PFSK-1 (cell line): ENCODE results near the gene MET.

ENCODE experiments used
- FOXP2 ChIP-seq: optimal IDR thresholded peaks from 2 replicates; pipeline ENCODE3; 2011; ENCODE audit warnings: borderline replicate concordance, control low read depth, inconsistent platforms; ENCODE audit not compliant: insufficient read depth; ENCODE audit errors: extremely low read length, extremely low read depth
- POLR2AphosphoS5 ChIP-seq: IDR thresholded peaks from 2 replicates; pipeline ENCODE4 v1.6.1; 2012; ENCODE audit warnings: low read depth, mild to moderate bottlenecking, control low read depth, low read length, moderate library complexity
- REST ChIP-seq, 2 experiments: IDR thresholded peaks; 2 replicates each; pipeline versions ENCODE4 v1.6.1 to v1.8.0; 2011 to 2012; ENCODE audit warnings: low read depth in 2 of 2, low read length in 2 of 2, control low read depth in 1 of 2, inconsistent platforms in 1 of 2, mild to moderate bottlenecking in 1 of 2, moderate library complexity in 1 of 2; ENCODE audit not compliant: insufficient read depth in 1 of 2

GRCh38 chr7:116785843-116786242, 113.8 kb downstream of the MET start:
- TF ChIP-seq POLR2AphosphoS5 (no peak), FOXP2 (no peak), REST (IDR thresholded peaks at IDR 0.05; ENCODE audit: insufficient read depth in 1 of 2, low read depth in 2 of 2, low read length in 2 of 2) (no peak)
